WI38 (cell line): ENCODE results near the gene PTGR1.

Source experiments
- H3K4me3 ChIP-seq: 2 replicates; pipeline ENCODE4 v1.5.1; 2011; ENCODE audit warnings: low read depth, mild to moderate bottlenecking, control low read depth, low read length
- CTCF ChIP-seq: IDR thresholded peaks from 2 replicates; pipeline ENCODE4 v1.5.1; 2012; ENCODE audit warnings: low read depth, mild to moderate bottlenecking, control low read depth, low read length

The PTGR1 gene

DNA sequence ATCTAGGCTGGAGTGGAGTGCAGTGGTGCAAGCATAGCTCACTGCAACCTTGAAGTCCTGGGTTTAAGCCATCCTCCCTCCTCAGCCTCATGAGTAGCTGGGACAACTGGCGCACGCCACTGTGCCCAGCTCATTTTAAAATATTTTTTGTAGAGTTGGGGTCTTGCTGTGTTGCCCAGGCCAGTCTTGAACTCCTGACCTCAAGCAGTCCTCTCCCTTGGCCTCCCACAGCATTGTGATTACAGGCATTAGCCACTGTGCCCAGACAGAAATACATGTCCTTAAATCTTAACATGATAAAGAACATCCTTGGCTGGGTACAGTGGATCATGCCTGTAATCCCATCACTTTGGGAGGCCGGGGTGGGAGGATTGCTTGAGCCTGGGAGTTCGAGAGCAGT lies 67.7 kb downstream of the PTGR1 start:
- no peak overlapping the region for H3K4me3 ChIP-seq
- TF ChIP-seq CTCF: no peak

DNA sequence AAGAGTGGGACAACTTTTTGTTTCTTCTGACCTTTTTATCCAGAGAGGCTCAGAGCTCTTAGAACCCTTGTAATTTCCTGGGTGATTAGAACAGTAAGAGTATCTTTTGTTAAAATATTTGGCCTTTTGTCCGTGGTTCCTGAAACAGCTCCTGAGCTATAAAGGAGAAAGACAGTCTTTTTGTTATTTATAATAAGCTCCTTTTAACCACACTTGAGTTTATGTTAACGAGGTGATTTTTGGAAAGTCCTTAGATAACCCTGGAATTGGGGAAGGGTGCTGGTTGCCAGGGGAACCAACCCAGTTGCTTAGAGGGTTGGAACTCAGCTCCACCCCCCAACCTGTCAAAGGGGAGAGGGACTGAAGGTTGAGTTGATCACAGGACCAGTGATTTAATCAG lies 69.7 kb downstream of the PTGR1 start:
- H3K4me3 ChIP-seq: no peak overlapping the region
- TF ChIP-seq CTCF: no peak

DNA sequence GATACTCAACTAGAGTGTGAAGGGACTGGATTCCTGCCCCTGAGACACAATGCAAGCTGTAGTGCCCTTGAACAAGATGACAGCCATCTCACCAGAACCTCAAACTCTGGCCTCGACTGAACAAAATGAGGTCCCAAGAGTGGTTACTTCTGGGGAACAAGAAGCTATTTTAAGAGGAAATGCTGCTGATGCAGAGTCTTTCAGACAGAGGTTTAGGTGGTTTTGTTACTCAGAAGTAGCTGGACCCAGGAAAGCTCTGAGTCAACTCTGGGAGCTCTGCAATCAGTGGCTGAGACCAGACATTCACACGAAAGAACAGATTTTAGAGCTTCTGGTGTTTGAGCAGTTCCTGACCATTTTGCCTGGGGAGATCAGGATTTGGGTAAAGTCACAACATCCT lies 72.1 kb downstream of the PTGR1 start:
- H3K4me3 ChIP-seq: no peak overlapping the region
- no peak for TF ChIP-seq CTCF

- peak within 1 kb of the TSS; percentile 80 for H3K4me3 ChIP-seq
- TF ChIP-seq CTCF: no peak
Measured at GRCh38 chr9:111525056-111525977, 74.1 kb downstream of the PTGR1 start, which contains the start of gene ZNF483. ZNF483 (plus strand) TSS chr9:111525179; CDS start chr9:111527396, 2,217 bp downstream.

DNA sequence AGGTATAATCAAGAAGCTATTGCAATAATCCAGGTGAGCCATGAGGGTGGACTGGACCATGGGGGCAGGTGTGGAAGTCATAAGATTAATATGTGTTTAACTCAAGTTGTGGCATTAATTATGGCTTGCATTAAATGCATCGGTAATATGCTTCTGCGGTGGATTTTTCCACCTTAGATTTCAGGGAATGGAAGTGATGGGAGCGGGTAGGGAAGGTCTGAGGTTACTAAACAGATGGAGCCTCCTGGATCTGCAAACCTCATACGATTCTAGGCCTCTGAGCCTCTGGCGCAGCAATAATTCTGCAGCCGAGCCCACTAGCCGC lies 74.8 kb downstream of the PTGR1 start:
- no peak for TF ChIP-seq CTCF
- peak overlapping the region; percentile 80 for H3K4me3 ChIP-seq

DNA sequence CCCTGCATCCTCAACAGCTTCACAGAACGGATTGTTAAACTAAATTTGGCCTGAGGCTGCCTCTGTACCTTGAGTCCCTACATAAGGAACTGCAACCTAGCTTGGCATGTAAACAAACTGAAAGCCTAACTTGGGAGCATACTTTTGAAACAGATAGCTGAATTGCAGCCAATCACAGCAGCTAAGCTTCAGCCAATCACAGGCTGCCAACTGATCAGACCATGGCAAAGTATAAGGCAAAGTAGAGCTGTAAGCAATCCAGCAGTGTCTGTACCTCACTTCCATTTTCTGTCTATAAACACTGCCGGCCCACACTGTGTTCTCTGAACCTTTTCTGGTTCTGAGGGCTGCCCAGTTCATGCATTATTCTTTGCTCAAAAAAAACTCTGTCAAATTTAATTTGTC lies 83.4 kb downstream of the PTGR1 start:
- no peak overlapping the region for H3K4me3 ChIP-seq
- no peak for TF ChIP-seq CTCF

- no peak for TF ChIP-seq CTCF
- H3K4me3 ChIP-seq: no peak overlapping the region
Measured at GRCh38 chr9:111514967-111515366, 84.5 kb downstream of the PTGR1 start.
